ENCODE data around the gene COMMD2. TPM values are rescaled to one million over a fixed set of nuclear protein-coding genes. Genes with fewer than 3 reads are reported as not detected.

COMMD2 gene
- total RNA-seq, 1 experiment from 2014 or later = 64.9 TPM

DNA sequence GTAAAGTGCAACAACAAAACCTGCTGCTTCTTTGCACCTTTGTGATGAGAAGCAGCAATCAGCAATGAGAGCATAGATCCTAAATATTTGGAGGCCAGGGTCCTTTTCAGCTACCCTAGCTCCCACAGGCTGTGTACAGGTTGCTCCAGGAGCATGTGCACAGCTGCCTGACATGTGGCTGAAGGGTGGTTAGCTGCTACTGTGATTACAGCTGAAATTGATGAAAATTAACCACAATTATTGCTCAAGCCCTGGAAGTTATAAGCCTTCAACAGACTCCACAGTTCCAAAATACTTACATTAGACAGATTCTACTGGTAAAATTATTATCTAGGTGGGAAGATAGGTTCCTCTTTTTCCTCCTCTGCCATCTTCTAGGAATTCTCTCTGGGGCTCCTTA is 28.5 kb downstream of the COMMD2 start:
- H3K4me1 ChIP-seq (ENCODE audit: insufficient read depth, low read length) = no peaks in the 10 kb centered on the region
- Mint-ChIP-seq H3K36me3 (ENCODE audit: insufficient read depth in 1 of 3, low read depth in 3 of 3) (peaks cover 3 to 17% (median 14%) of the 10 kb centered on the region in 3 experiments; a peak in 5 of 7 replicates), H3K4me3 (no peak overlapping the region), H3K27ac (no peak overlapping the region), H3K4me1 (no peaks in the 10 kb centered on the region), H3K9me3 (peaks cover 23 to 26% of the 10 kb centered on the region in 2 experiments), H3K27me3 (ENCODE audit: low read depth) (no peaks in the 10 kb centered on the region)
- H3T11ph ChIP-seq (ENCODE audit: low read length) = no peak overlapping the region
- H3K4me2 ChIP-seq (ENCODE audit: insufficient read depth, insufficient read length, low read length) = no peak overlapping the region
- DNase-seq = no peak
- H3K9ac ChIP-seq (ENCODE audit: extremely low read depth, insufficient read length, low read length) = no peak overlapping the region
- no peaks in the 10 kb centered on the region for H4K20me1 ChIP-seq (ENCODE audit: control insufficient read depth, insufficient read depth, insufficient read length)
- no peak overlapping the region for H2AFZ ChIP-seq (ENCODE audit: low read length)
- H4K8ac ChIP-seq (replicated peaks; ENCODE audit: insufficient read length, low read depth, low read length) = no peak overlapping the region
- no peak overlapping the region for H2BK5ac ChIP-seq (ENCODE audit: insufficient read length, low read length)
- no peak overlapping the region for H2BK15ac ChIP-seq (ENCODE audit: low read depth, low read length)
- H3K79me2 ChIP-seq (ENCODE audit: insufficient read depth, low read length) = no peaks in the 10 kb centered on the region
- H3K56ac ChIP-seq (ENCODE audit: insufficient read length, low read depth, low read length) = no peak overlapping the region
- no peak overlapping the region for H3K23ac ChIP-seq (ENCODE audit: insufficient read length, low read depth, low read length)
- TF ChIP-seq, protein P1, sequence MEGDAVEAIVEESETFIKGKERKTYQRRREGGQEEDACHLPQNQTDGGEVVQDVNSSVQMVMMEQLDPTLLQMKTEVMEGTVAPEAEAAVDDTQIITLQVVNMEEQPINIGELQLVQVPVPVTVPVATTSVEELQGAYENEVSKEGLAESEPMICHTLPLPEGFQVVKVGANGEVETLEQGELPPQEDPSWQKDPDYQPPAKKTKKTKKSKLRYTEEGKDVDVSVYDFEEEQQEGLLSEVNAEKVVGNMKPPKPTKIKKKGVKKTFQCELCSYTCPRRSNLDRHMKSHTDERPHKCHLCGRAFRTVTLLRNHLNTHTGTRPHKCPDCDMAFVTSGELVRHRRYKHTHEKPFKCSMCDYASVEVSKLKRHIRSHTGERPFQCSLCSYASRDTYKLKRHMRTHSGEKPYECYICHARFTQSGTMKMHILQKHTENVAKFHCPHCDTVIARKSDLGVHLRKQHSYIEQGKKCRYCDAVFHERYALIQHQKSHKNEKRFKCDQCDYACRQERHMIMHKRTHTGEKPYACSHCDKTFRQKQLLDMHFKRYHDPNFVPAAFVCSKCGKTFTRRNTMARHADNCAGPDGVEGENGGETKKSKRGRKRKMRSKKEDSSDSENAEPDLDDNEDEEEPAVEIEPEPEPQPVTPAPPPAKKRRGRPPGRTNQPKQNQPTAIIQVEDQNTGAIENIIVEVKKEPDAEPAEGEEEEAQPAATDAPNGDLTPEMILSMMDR (conservative IDR thresholded peaks at IDR 0.05) = no peak
- H2BK120ac ChIP-seq (ENCODE audit: low read depth, low read length, poor library complexity, severe bottlenecking) = no peak overlapping the region
- H3K23me2 ChIP-seq (ENCODE audit: insufficient read length, low read depth, low read length, poor library complexity, severe bottlenecking) = no peaks in the 10 kb centered on the region
- H3K4ac ChIP-seq (ENCODE audit: low read depth, low read length) = no peak overlapping the region
- H3K9me3 ChIP-seq (ENCODE audit: control insufficient read depth, low read depth, low read length) = no peaks in the 10 kb centered on the region
- no peak overlapping the region for H4K91ac ChIP-seq (ENCODE audit: insufficient read length, low read depth, low read length)
- no peak overlapping the region for H4K5ac ChIP-seq (ENCODE audit: insufficient read length, low read depth, low read length)
- no peak overlapping the region for H3K18ac ChIP-seq (ENCODE audit: insufficient read length, low read depth, low read length)
- H3K14ac ChIP-seq (ENCODE audit: insufficient read depth, low read length) = no peak overlapping the region
- H3K27ac ChIP-seq (ENCODE audit: insufficient read length, low read depth, low read length) = no peak overlapping the region
- no peak overlapping the region for H2AK5ac ChIP-seq (ENCODE audit: insufficient read length, low read length)
- H2BK20ac ChIP-seq (ENCODE audit: low read depth, low read length, poor library complexity, severe bottlenecking) = no peak overlapping the region
- H2BK12ac ChIP-seq (ENCODE audit: insufficient read length, low read depth, low read length) = no peak overlapping the region
- H3K27me3 ChIP-seq (ENCODE audit: insufficient read depth, low read length) = no peaks in the 10 kb centered on the region
- H3K79me1 ChIP-seq (ENCODE audit: insufficient read depth, low read depth, low read length, poor library complexity, severe bottlenecking) = no peaks in the 10 kb centered on the region
